NCI-H524 (cell line): ENCODE results near the gene PPIE.
"Not testable (repeated sequence)": the region's sequence is repeated elsewhere in the genome, so short reads cannot be mapped to it uniquely, and the experiment has no call there.

Source experiments
- DNase-seq, 2 experiments: peaks; one replicate each; lab custom pipeline; 2025; lab: John Stamatoyannopoulos, UW

PPIE gene

DNA sequence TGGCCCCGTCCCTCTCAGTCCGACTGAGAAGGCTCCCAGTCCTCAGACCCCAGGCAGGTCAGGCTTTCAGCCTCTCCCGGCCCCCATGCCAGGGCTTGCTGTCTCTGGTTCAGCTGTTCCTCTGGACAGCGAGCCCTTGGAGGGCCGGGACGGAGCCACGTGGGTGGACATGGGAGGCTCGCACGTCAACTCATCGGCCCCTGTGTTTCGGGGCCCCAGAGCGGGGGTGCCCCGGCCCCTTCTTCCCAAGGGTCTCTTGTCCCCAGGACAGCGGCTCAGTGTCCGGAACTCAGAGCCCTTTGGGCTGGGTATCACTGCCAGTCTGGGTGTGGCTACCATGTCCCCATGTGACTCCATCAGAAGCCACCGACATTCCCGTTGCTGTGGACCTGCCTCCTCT lies 39.2 kb downstream of the PPIE start:
- not testable (repeated sequence) for DNase-seq

DNA sequence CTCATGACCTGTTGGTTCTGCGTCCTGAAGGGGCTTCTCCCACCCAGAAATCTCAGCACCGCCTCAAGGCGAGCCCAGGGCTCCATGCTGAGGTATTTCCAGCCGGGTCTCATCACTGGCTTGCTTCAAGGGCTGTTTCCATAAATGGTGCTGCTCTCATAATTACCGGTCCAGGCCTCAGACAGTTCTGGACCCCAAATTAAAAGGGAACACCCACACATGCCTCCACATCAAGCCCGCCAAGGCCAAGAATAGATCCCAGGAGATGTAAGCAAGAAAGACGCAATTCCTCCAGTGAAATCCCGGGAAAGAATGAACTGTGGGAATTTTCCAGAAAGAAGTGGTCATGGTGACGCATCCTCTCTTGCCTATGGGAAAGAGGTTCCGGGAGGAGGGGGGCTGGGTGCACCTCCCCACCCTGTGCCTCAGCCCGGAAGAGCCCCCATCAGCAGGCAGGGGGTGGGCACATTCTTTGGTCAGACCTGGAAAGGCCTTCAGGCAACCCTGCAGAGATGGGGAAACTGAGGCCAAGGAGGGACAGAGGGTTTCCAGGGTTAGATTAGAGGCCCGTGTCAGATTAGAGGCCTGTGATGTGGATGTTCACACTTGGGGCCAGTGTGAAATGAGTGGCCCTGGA lies 39.9 kb downstream of the PPIE start:
- not testable (repeated sequence) for DNase-seq

DNA sequence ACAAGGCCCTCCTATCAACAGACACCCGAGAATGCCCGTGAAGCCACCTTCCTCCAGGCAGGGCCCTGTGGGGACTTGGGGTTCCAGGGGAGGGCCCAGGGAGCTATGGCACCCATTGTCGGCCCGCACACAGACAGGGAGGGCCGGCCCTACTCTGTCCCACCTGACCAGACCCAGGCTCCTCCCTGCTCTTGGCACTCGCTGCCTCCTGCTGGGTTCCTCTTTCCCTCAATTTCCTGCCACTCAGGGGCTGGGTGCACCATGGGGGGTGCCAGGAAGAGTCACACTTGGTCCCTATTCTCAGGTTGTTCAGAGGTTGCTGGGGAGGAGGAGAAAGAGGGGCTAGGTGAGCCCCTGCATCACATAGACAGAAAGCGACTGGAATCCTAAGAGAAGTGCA lies 40.5 kb downstream of the PPIE start:
- DNase-seq, result no peak

DNA sequence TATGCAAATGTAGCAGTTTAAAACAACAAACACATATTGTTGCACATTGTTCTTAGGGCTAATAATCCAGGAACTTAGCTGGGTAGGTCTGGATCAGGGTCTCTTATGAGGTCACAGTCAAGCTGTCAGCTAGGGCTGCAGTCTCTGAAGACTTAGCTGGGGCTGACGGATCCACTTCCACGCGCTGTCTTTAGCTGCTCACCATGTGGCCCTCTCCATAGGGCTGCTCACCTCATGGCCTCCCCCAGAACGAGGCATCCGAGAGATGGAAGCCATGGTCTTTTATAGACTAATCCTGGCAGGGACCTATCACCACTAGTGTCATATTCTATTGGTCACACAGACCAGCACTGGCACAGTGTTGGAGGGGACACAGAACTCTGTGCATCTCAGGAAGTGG lies 41.1 kb downstream of the PPIE start:
- no peak for DNase-seq

DNA sequence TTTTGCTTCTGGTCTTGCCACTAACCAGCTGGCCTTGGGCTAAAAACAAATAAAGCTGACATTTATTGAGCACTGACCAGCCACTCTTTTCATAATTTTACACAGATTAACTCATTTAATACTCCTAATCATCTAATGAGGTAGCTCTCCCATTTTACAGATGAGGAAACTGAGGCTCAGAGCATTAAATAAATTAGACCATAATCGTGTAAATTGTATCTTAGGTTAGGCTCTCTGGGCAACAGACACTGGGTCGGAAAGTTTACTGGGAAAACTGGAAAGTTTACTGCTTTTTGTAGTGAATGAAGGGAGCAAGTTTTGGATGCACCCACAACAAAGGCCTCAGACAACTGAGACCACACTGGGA lies 42.6 kb downstream of the PPIE start:
- no peak for DNase-seq

DNA sequence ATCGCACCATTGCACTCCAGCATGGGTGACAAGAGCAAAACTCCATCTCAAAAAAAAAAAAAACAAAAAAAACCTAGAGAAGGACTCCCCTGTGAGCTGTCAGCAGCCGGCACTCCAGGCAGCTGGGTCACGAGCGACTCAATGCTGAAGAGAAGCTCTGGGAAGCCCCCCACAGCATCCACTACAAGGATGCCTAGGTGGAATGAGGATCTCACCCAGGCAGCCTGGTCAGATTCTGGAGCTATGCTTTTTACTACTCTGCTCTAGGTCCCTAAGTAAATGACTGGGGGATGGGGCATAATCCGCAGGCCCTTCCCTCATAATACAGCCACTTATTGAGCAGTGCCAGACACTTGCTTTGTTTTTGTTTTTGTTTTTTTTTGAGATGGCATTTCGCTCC lies 43.4 kb downstream of the PPIE start:
- DNase-seq, result no peak

DNA sequence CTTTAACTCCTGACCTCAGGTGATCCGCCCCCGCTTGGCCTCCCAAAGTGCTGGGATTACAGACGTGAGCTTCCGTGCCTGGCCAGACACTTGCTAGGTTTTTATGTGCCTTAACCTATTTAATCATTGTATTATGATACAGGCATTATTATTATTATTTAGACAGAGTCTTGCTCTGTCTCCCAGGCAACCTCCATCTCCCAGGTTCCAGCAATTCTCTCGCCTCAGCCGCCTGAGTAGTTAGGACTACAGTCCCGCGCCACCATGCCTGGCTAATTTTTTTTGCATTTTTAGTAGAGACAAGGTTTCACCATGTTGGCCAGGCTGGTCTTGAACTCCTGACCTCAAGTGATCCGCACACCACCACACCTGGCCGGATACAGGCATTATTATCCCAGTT lies 44.0 kb downstream of the PPIE start:
- DNase-seq, result not testable (repeated sequence)

DNA sequence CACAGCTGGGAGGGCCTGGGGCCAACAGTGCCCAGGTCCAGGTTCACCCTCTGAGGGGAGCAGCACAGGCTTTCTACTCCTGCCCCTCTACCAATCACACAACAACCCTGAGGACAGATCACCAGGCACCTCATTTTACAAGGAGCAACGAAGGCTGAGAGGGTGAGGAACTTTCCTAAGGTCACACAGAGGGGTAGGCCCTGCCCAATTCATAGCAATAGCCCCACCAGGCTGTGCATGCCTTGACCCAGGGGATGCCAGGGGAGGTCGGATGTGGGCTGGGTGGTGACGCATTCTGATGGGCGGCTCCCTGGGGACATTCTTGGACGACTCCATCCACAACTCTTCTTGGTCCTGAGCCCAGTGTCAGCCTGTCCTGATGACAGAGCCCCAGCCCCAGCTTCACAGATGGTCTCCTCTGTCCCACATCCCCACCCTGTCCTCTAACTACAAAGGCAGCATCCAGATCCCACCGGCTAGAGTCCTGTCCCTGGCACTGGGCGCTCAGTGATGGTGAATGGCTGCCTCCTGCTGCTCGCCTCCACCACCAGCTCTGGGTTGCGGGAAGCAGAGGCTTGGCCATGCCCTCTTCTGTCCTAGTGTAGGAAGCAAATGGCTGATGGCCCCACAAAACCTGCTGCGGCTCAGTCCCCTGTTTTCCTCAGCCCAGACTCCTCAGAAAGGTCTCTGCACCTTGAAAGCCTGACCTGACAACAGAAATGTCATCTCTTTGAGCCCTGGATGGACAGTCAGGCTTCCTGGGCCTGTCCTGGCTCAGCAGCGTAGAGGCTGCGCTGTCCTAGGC lies 47.8 kb downstream of the PPIE start:
- not testable (repeated sequence) for DNase-seq

DNA sequence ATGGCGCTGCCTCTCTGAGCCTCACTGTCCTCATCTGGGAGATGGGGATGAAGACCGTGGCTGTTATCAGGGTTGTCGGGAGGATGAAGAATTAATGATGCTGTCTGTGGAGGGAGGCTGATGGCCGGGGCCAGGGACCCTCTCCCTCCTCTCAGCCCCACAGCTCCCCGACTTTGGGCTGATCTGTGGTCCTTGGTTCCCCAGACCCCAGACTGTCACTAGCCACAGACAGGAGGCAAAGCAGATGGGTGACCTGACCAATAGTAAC lies 48.4 kb downstream of the PPIE start:
- DNase-seq, result not testable (repeated sequence)

DNA sequence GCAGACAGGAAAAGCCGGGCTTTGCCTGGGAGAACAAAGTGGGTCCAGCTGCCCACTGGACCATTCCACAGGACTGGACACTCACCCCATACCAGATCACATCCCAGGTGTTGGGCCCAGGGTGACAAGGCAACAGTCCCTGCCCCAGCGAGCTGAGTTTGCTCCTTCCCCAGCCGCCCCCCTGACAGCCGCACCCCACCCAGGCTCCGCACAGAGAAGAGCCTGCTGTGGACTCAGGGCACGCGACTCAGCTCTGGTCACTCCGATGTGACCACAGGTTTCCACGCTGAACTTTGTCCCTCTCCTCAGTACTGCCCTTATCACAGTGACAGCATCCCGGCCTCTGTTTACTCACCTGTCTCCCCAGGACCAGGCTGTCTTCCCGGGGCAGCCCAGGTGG lies 48.8 kb downstream of the PPIE start:
- DNase-seq, result no peak

DNA sequence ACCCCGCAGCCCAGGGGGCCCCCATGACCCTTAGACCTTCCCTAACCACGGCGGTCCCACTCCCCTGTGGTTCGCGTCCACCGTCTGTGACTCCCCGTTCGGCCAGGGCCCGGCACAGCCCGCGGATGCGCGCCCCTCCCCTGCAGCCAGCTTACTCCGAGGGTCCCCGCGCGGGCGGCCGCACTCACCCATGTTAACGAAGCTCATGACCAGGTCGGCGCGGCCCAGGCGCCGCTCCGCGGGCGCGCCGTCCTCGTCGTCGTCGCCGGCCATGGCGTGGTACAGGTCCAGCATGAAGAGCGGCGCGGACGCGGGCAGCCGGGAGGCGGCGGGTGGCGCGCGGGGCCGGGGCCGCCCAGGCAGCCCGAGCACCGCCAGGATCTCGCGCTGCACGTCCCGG lies 49.3 kb downstream of the PPIE start:
- DNase-seq, result not testable (repeated sequence)

DNA sequence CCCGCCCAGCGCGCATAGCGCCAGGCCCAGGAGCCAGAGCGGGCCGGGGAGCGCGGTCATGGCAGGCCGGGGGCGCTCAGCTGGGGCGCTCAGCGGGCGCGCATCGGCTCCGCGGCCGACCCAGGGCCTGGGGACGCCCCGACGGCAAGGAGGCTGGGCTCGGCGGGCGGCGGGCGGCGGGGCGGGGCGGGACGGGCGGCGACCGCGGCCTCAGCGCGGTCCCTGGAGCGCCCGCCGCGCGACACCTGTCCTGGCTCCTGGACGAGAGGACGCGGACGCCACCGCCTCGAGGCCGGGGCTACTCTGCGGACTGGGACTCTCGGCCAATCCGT lies 49.7 kb downstream of the PPIE start:
- no peak for DNase-seq

DNA sequence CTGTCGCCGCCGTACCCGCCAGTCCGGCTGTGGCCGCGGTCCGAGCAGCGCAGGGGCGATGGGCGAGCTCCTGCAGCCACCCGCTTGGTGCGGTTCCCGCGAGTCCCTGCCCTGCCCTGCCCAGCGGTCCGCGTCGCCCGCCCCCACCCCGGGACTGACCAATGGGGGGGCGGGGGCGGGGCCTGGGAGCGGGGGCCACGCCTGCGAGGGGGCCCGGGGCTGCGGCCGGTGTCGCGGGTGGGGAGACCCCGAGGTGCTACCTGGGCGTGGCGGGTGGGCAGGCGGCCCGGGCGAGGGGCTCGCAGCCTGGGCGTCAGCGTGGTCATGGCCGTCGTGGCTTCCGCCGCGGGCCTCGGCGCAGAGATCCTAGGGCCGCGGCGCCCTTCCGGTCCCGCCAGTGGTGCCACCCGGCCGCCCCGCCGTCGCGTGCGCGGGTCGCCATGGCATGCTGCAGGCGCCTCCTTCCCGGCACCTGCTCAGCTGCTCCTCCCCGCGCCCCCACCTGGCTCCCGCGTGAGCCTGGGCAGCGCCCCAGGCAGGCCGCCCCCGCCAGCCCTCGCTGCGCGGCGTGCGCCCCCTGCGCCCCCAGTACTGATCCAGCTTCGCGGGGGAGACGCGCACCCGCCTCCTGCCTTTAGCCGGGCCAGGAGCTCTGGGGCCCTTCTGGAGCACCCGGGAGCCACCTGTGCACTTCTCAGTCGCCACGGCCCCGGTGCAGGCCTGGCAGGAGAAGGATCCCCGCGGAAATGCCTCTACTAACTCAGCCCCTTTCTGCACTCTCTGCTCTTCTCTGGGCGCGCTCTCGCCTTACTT lies 50.3 kb downstream of the PPIE start, which contains the start of gene BMP8B:
BMP8B (minus strand) TSS at position 108 of the 813 bp plus-strand sequence. CDS start 380 bp downstream, outside the sequence.
- DNase-seq, result peak; percentile 32 to 55

DNA sequence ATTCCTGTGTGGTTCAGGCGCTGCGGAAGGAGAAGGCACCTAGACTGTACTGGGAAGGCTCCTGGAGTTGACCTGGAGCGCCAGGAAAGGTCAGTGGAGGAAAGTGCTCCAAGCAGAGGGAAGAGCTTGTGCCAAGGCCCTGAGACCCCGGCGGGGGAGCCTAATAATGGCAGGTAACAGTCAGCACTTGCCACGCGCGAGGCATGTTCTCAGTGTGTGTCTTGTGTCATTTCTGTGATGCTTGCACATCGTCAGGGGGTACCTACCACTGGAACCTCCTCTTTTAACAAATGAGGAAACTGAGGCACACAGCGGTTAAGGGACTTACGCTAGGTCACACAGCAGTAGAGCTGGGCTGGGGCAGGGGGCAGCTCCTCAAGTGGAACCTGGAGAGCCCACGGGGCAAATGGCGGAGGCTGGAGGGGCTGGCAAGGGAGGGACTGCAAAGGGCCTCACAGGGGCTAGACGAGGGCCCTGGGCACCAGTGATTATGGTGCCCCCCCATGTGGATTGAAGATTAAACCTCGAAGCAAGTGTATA lies 51.0 kb downstream of the PPIE start:
- DNase-seq, result no peak

DNA sequence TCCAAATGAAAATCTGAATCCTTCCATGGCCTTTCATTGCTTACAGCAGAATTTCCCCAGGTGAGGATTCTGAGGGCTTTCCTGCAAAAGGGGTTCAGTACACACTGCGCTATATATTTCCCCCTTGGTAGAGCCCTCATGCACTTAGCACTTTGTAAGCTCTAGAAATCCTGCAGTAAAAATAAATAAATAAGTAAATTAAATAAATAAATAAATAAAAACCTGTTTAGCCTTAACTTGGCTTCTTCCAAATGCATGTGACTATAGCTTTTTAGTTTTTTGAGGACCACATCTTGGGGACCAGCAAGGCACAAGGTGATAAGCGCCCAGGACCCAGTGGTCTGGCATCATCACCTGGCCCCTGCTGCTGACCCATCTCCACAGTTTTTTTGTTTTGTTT lies 53.2 kb downstream of the PPIE start:
- no peak for DNase-seq

DNA sequence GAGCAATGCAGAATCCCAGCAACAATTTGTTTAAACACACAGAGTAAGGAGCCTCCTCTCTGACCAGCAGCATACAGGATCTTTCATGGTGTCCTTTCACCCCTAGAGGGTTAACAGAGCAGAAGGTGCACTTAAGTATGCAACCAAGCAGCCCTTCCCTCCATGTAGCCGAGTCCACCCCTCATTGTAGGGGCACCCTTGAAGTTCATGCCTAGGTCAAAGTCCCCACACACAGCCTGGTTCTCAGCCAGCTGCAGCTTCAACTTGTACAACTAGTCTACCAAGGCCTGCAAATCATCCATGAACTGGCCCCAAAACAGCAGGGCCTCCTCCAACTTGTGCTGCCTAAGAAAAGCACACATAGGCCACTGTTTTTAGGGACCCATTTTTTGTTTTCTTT lies 57.0 kb downstream of the PPIE start:
- DNase-seq, result no peak

DNA sequence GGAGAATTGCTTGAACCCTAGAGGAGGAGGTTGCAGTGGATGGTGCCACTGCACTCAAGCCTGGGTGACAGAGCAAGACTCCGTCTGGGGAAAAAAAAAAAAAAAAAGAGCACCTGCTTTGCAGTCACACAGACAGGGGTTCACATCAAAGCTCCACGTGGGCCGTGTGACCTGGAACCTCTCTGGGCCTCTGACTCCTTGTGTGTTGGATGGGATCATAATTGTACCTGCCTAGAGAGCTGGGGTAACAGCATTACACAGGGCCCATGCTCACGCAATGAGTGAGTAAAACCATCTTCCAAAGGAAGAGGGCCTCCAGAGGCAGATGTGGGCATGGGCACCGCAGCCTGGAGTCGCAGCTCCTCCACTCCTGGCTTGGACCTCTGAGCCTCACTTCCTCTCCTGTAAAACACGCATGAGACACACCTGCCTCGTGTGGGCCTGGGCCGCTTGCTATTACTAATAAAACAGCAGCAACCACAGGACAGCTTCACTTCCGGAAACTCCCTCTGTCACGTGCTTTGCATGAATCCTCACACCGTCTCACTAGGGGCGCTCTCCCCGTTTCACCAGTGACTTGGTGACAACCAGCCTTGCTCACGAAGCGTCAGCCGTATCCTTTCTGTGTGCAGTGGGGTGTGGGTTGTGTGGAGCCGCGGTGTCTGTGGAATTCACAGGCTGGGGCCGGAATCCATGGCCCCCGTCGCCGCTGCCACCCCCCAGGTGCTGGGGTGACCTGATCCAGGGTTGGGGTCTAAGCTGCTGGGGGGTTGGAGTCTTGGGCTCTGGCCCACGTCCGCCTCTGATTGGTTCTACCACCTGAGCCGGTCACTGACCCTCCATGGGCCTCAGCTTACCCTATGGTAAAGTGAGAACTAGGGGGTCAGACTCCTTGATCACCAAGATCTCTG lies 60.4 kb downstream of the PPIE start:
- peak in 1 of 2 experiments; percentile 27 for DNase-seq

DNA sequence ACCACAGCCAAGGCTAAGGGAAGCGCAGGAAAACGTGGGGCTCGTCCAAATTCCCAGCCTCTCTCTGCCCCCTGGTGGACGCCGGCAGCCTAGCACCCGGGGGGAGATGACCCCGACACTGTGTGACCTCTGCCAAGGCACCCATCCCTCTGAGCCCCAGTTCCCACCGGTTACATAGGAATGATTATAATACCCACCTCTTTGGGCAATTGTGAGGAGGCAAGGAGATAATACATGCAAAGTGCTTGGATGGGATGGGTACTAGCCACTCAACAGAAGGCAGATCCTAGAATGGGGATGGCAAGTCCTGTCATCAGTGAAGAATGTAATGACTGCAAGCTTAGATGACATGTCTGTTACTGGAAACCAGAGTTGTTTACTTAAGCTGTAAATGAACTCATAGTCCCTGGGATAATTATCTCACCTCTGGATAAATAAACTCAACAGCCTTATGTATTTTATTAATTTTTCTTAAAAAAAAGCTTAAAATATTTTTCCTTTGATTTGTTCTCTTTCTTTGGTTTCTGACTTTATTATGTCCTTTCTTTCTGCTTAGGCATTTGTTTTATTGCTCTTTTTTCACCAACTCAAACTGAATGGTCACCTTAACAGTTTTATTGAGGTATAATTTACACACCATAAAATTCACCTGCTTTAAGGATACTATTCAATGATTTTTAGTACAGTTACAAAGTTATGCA lies 61.2 kb downstream of the PPIE start:
- peak in 1 of 2 experiments; percentile 30 for DNase-seq

DNA sequence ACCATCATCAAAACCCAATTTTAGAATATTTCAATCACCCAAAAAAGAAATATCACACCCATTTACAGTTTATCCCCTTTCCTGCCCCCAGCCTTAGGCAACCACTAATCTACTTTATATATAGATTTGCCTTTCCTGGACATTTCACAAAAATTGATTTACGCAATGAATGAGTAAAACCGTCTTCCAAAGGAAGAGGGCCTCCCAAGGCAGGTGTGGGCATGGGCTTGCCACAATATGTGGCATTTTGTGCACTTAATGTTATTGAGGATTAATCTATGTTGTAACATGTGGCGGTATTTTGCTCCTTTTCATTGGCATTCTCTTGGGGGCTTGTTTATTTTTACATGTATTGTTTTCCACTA lies 61.8 kb downstream of the PPIE start:
- DNase-seq, result no peak

DNA sequence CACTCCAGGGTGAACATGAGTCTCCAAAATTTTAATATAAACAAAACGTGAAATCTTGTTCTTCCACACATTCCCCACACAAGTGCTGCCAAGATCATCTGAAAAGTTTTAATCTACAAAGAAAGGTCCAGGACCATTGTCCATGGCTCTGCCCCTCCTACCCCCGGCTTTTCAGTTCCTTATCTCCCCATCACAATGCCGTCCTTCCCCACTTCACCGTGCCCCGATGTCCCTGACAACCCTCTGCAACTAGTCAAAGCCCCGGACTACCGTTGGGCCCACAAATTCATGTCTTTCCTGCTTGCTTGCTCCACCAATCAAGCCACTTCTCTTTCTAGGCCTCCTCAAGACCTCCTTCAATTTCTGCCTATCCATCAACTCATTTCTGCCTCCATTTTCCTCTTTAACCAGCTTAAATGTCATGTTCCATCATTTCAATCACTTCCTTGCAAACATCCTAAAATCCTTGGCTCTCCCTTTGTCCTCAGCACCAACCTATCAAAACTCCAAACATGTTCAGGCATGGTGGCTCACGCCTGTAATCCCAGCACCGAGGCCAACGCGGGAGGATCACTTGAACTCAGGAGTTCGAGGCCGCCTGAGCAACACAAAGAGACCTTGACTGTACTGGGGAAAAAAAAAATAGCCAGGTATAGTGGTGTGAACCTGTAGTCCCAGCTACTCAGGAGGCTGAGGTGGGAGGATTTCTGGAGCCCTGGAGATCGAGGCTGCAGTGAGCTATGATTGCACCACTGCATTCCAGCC lies 64.0 kb downstream of the PPIE start:
- no peak for DNase-seq
